Vagina (tissue), 2 donors: Measurements from ENCODE around the gene SDHAF1.

Experiments
- CTCF ChIP-seq, 3 experiments: fragments of 450-650 bp in 2 of 3; fragments of 200-600 bp in 1 of 3; sonication (generic) in 1 of 3; IDR thresholded peaks; one replicate each; pipeline ENCODE4 v1.5.1; 2017 to 2019; ENCODE audit warnings: antibody characterized with exemption in 3 of 3, mild to moderate bottlenecking in 2 of 3, moderate library complexity in 2 of 3
- POLR2A ChIP-seq, 2 donors: fragments of 450-650 bp; IDR thresholded peaks; one replicate each; pipeline ENCODE4 v1.6.1; 2017; ENCODE audit warnings: antibody characterized with exemption in 2 of 2, mild to moderate bottlenecking in 2 of 2, moderate library complexity in 2 of 2
- POLR2AphosphoS5 ChIP-seq, 2 donors: sonication (generic); formaldehyde crosslinking; IDR thresholded peaks; one replicate each; pipeline ENCODE4 v1.9.0; 2017; ENCODE audit warnings: antibody characterized with exemption in 2 of 2, mild to moderate bottlenecking in 2 of 2, low read depth in 1 of 2; ENCODE audit not compliant: insufficient read depth in 1 of 2

GRCh38 chr19:36023432-36023831, 28.4 kb downstream of the SDHAF1 start:
- TF ChIP-seq CTCF (IDR thresholded peaks at IDR 0.05) (no peak), POLR2AphosphoS5 (IDR thresholded peaks at IDR 0.05; ENCODE audit: insufficient read depth in 1 of 2, low read depth in 1 of 2) (no peak), POLR2A (IDR thresholded peaks at IDR 0.05) (no peak)
